OCI-LY7 (cell line): ENCODE data around the gene PDHX.

Experiments
- EZH2phosphoT487 ChIP-seq: fragments of 200-600 bp; sonication (generic); IDR thresholded peaks from 2 replicates; pipeline ENCODE4 v1.6.1; 2018; ENCODE audit warnings: low read depth, borderline replicate concordance, mild to moderate bottlenecking, mixed run types, antibody characterized with exemption, low read length, moderate library complexity, mixed read lengths
- TF ChIP-seq, protein P1 (sequence below): fragments of 200-600 bp; sonication (generic); conservative IDR thresholded peaks from 2 replicates; pipeline ENCODE4 v1.5.1; 2014; ENCODE audit warnings: mild to moderate bottlenecking, antibody characterized with exemption, low read length, moderate library complexity, mixed read lengths

DNA sequence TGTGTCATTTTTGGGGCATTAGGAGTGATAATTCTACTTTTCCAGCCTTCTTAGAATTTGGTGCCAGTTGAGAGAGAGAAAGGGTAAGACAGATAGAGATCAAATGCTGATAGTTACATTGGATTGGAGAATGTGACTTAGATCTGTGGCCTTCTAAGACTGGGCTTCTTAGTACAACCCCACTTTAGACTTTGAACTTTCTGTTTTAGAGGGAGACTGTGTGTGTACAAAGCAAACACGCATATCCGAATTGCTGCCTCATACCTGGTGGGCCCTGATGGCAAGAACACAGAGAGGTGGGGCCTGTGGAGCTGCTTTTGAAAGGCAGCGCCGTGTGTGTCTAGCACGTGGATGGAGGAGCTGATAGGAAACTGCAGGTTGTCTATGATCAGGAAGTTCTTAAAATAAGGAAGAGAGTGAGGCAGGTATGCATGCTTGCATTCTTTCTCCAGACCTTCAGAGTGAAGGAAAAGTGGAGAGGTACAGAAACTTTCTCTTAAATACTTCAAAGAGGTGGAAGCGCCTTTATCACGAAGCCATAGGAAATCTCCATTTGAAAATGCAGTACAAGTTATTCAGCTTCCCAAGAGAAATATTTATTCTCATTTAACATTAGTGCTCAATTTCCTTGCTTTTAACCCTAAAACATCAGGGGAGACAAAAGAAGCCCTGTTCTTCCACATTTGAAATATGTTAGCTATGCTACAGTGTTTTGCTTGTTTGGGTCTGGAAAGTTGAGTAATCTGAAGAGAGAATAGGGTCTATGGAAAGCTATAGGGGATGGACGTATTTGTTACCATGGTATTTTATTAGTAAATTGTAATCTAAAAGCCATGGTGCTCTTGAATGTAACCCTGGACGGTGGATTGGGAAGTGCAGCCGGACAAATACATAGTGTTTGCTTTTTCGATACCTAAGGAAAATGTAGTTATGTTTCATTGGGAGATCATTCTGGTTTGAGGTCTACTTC is 13.7 kb downstream of the PDHX start:
- TF ChIP-seq, protein P1, sequence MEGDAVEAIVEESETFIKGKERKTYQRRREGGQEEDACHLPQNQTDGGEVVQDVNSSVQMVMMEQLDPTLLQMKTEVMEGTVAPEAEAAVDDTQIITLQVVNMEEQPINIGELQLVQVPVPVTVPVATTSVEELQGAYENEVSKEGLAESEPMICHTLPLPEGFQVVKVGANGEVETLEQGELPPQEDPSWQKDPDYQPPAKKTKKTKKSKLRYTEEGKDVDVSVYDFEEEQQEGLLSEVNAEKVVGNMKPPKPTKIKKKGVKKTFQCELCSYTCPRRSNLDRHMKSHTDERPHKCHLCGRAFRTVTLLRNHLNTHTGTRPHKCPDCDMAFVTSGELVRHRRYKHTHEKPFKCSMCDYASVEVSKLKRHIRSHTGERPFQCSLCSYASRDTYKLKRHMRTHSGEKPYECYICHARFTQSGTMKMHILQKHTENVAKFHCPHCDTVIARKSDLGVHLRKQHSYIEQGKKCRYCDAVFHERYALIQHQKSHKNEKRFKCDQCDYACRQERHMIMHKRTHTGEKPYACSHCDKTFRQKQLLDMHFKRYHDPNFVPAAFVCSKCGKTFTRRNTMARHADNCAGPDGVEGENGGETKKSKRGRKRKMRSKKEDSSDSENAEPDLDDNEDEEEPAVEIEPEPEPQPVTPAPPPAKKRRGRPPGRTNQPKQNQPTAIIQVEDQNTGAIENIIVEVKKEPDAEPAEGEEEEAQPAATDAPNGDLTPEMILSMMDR: no peak
- TF ChIP-seq EZH2phosphoT487: no peak
